Mesendoderm (in vitro differentiated cells): ENCODE data around the gene ACTR5.
"Not testable (repeated sequence)": the region's sequence is repeated elsewhere in the genome, so short reads cannot be mapped to it uniquely, and the experiment has no call there.

ENCODE experiments used
- DNase-seq: peaks from one replicate; pipeline ENCODE4 v3.0.0; 2013
- H2AK5ac ChIP-seq: 2 replicates; pipeline ENCODE4 v1.6.1; 2013; ENCODE audit warnings: low read length, inconsistent platforms
- H2BK120ac ChIP-seq: 2 replicates; pipeline ENCODE4 v1.6.1; 2013; ENCODE audit warnings: low read depth, mild to moderate bottlenecking, low read length, moderate library complexity, mixed read lengths
- H2BK15ac ChIP-seq: replicated peaks from 2 replicates; pipeline ENCODE4 v1.6.1; 2013; ENCODE audit warnings: low read depth, mild to moderate bottlenecking, moderate library complexity
- H2BK5ac ChIP-seq: 2 replicates; pipeline ENCODE4 v1.6.1; 2013; ENCODE audit warnings: low read length, inconsistent platforms
- H3K18ac ChIP-seq: 2 replicates; pipeline ENCODE4 v1.6.1; 2013; ENCODE audit warnings: mild to moderate bottlenecking, low read length, mixed read lengths
- H3K23ac ChIP-seq: one replicate; pipeline ENCODE4 v1.6.1; 2013; ENCODE audit warnings: low read length
- H3K27ac ChIP-seq: 2 replicates; pipeline ENCODE4 v1.5.1; 2013; ENCODE audit warnings: low read depth, mild to moderate bottlenecking, inconsistent platforms, low read length, moderate library complexity
- H3K27me3 ChIP-seq: 2 replicates; pipeline ENCODE4 v1.6.1; 2013; ENCODE audit warnings: low read length, control low read depth, mild to moderate bottlenecking, inconsistent platforms; ENCODE audit not compliant: insufficient read depth, poor library complexity
- H3K36me3 ChIP-seq: 2 replicates; pipeline ENCODE4 v1.6.1; 2013; ENCODE audit warnings: low read length, inconsistent platforms; ENCODE audit not compliant: control insufficient read depth, insufficient read depth
- H3K4ac ChIP-seq: one replicate; pipeline ENCODE4 v1.6.1; 2013; ENCODE audit warnings: low read depth, mild to moderate bottlenecking, low read length, moderate library complexity
- H3K4me1 ChIP-seq: 2 replicates; pipeline ENCODE4 v1.6.1; 2013; ENCODE audit warnings: low read depth, low read length, inconsistent platforms; ENCODE audit not compliant: control insufficient read depth
- H3K4me2 ChIP-seq: 2 replicates; pipeline ENCODE4 v1.6.1; 2013; ENCODE audit warnings: low read length
- H3K4me3 ChIP-seq: 2 replicates; pipeline ENCODE4 v1.5.1; 2013; ENCODE audit warnings: mild to moderate bottlenecking, low read length
- H3K56ac ChIP-seq: one replicate; pipeline ENCODE4 v1.6.1; 2013; ENCODE audit warnings: low read length
- H3K79me1 ChIP-seq: 2 replicates; pipeline ENCODE4 v1.6.1; 2013; ENCODE audit warnings: low read length, inconsistent platforms
- H3K79me2 ChIP-seq: 2 replicates; pipeline ENCODE4 v1.6.1; 2013; ENCODE audit warnings: mild to moderate bottlenecking, low read length; ENCODE audit not compliant: control insufficient read depth, insufficient read depth
- H3K9ac ChIP-seq: 2 replicates; pipeline ENCODE4 v1.6.1; 2013; ENCODE audit warnings: low read length, inconsistent platforms
- H4K5ac ChIP-seq: one replicate; pipeline ENCODE4 v1.6.1; 2013; ENCODE audit warnings: low read length
- H4K8ac ChIP-seq: one replicate; pipeline ENCODE4 v1.6.1; 2013; ENCODE audit warnings: low read depth, mild to moderate bottlenecking, control low read depth, low read length, moderate library complexity
- WGBS: extraction: QIAGEN DNeasy Blood & Tissue Kit; methylation state at CpG from one replicate; pipeline ENCODE4 v1.1.7; 2013; ENCODE audit warnings: low lambda C conversion rate, missing lambda C conversion rate; ENCODE audit not compliant: insufficient coverage; ENCODE audit errors: extremely low coverage; 5-methylcytosine and 5-hydroxymethylcytosine counted together

Gene ACTR5

DNA sequence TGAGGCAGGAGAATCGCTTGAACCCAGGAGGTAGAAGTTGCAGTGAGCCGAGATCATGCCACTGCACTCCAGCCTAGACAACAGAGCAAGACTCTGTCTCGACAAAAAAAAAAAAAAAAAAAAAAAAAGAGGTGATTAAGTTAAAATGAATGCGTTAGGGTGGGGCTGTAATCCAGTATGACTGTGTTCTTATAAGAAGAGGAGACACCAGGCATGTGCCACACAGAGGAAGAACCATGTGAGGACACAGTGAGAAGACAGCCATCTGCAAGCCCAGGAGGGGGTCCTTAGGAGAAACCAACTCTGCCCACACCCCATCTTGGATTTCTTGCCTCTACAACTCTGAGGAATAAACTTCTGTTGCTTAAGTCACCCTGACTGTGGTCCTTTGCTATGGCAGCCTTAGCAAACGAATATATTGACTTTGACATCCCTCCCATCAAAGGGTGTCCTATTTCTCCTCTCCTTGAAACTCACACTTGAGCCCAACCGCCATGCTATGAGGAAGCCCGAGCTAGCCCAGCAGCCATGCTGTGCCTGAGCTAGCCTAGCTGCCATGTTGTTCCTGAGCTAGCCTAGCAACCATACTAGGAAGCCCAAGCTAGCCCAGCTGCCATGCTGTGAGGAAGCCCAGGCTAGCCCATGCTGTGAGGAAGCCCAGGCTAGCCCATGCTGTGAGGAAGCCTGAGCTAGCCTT, 41.4 kb downstream of the ACTR5 start:
- no peaks in the 10 kb centered on the region for H3K79me1 ChIP-seq
- H2BK120ac ChIP-seq = no peak overlapping the region
- DNase-seq = peak; percentile 53
- no peak overlapping the region for H3K23ac ChIP-seq
- H3K36me3 ChIP-seq = no peaks in the 10 kb centered on the region
- H3K4me3 ChIP-seq = no peak overlapping the region
- no peak overlapping the region for H2BK5ac ChIP-seq
- no peak overlapping the region for H3K18ac ChIP-seq
- no peak overlapping the region for H4K8ac ChIP-seq
- no peak overlapping the region for H4K5ac ChIP-seq
- H3K56ac ChIP-seq = no peak overlapping the region
- no peak overlapping the region for H3K4ac ChIP-seq
- no peaks in the 10 kb centered on the region for H3K27me3 ChIP-seq
- WGBS = no CpG with 5 or more reads among the region's 7 CpGs
- no peak overlapping the region for H3K9ac ChIP-seq
- no peak overlapping the region for H2AK5ac ChIP-seq
- H3K4me2 ChIP-seq = no peak overlapping the region
- no peak overlapping the region for H2BK15ac ChIP-seq
- H3K4me1 ChIP-seq = no peaks in the 10 kb centered on the region
- H3K79me2 ChIP-seq = no peaks in the 10 kb centered on the region
- no peak overlapping the region for H3K27ac ChIP-seq

DNA sequence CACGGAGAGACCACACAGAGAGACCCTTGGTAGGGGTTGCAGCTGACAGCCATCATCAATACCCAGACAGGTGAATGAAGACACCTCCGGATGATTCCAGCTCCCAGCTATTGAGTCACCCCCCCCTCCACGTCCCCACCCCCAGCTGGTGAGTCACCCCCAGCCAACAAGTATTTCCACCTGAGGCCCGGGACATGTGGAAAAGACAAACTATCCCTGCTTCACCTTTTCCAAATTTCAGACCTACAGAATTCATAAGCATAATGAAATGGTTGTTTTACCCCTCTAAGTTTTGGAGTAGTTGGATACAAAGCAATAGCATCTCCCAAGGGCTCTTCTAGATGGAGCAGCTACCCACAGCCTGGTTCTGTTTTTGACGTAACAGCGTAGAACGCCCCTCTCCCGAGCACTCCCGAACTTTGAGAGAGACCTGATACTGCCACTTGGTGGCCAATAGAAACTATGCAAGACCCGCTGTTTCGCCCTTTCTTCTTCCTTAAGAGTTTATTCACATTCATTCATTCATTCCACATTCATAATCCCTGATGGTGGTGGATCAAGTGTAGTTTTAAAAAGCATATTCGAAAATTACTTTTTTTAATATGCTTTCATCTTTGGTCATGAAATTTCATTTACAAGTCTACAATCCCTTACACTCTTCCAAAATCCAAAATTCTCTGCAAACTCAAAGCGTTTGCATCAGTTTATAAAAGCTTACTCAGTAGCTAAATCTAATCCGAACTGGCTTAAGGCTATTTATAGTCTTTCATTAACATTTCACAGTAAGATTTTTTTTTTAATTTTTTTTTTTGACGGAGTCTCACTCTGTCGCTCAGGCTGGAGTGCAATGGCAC, 42.2 kb downstream of the ACTR5 start:
- Histone ChIP-seq H3K27ac (no peak overlapping the region), H3K56ac (no peak overlapping the region), H3K27me3 (no peaks in the 10 kb centered on the region), H2BK120ac (no peak overlapping the region), H2BK5ac (no peak overlapping the region), H3K36me3 (no peaks in the 10 kb centered on the region), H4K5ac (no peak overlapping the region), H2BK15ac (no peak overlapping the region), H2AK5ac (no peak overlapping the region), H4K8ac (no peak overlapping the region), H3K23ac (no peak overlapping the region), H3K4me1 (no peaks in the 10 kb centered on the region), H3K79me1 (no peaks in the 10 kb centered on the region), H3K79me2 (no peaks in the 10 kb centered on the region), H3K9ac (no peak overlapping the region), H3K4me3 (no peak overlapping the region), H3K4me2 (no peak overlapping the region), H3K18ac (no peak overlapping the region), H3K4ac (no peak overlapping the region)
- peak; percentile 85 for DNase-seq
- WGBS = 100% methylated on average over 1 of the region's 16 CpGs

DNA sequence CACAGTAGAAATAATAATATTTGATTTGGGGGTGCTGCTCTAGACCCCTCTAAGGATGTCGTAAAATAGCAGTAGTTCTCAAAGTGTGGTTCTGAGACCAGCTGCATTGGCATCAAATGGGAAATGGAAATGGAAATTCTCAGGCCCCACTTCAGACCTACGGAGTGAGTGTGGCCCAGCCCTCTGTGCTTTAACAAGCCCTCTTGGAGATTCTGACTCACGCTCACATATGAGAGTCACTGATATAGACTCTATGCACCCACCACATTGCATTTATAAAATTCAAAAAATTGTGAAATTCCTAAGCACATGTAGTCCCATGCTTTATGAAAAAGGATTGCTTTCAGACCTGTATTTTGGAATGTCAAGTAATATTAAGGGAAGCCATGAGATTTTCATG, 43.0 kb downstream of the ACTR5 start:
- Histone ChIP-seq H3K18ac (no peak overlapping the region), H2BK15ac (no peak overlapping the region)
- no CpG with 5 or more reads among the region's 3 CpGs for WGBS

DNA sequence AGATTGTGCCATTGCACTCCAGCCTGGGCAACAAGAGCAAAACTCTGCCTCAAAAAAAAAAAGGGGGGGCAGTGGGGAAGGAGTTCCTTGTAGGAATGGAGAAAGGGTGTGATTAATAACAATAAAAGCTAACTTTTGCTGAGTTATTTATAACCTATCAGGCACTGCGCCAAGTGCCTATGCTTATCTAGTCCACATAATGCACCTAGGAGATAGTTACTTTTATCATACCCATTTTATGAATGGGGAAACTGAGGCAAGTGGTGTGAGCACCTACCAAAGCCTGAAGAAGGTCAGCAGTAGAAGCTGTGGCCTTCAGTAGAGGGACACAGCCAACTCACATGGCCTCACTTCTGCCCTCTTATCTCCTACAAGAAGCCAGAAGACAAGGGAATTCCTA, 43.7 kb downstream of the ACTR5 start:
- no peak overlapping the region for H3K23ac ChIP-seq

More for the DNA sequence above, 43.0 kb downstream of the ACTR5 start:
- no peak overlapping the region for H3K4me3 ChIP-seq
- H3K27ac ChIP-seq = no peak overlapping the region
- H2AK5ac ChIP-seq = no peak overlapping the region
- H3K4me1 ChIP-seq = no peaks in the 10 kb centered on the region
- no peaks in the 10 kb centered on the region for H3K79me1 ChIP-seq
- no peak for DNase-seq
- H4K5ac ChIP-seq = no peak overlapping the region
- H3K79me2 ChIP-seq = no peaks in the 10 kb centered on the region
- H2BK120ac ChIP-seq = no peak overlapping the region
- H3K27me3 ChIP-seq = no peaks in the 10 kb centered on the region
- no peak overlapping the region for H4K8ac ChIP-seq
- no peaks in the 10 kb centered on the region for H3K36me3 ChIP-seq
- no peak overlapping the region for H3K4ac ChIP-seq
- no peak overlapping the region for H3K9ac ChIP-seq
- H3K23ac ChIP-seq = no peak overlapping the region
- H3K4me2 ChIP-seq = no peak overlapping the region
- H2BK5ac ChIP-seq = no peak overlapping the region
- no peak overlapping the region for H3K56ac ChIP-seq

DNA sequence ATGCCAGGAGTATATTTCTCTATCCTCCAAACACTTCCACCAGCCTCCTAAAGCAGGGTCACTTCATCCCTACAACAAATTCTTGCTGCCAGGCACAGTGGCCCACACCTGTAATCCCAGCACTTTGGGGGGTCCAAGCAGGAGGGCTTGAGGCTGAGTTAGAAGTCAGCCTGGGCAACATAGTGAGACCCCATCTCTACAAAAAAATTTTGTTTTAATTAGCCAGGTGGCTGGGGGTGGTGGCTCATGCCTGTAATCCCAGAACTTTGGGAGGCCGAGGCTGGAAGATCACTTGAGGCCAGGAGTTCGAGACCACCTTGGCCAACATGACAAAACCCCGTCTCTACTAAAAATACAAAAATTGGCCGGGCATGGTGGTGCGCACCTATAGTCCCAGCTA, 45.8 kb downstream of the ACTR5 start:
- not testable (repeated sequence) for H3K4me2 ChIP-seq, H2BK15ac ChIP-seq, H2BK5ac ChIP-seq, H2BK120ac ChIP-seq, H3K79me2 ChIP-seq, H4K5ac ChIP-seq, H3K4ac ChIP-seq, H3K36me3 ChIP-seq, H3K4me1 ChIP-seq, H3K27ac ChIP-seq, H3K79me1 ChIP-seq, H3K18ac ChIP-seq, H3K9ac ChIP-seq, H4K8ac ChIP-seq, H2AK5ac ChIP-seq, DNase-seq, H3K27me3 ChIP-seq, H3K4me3 ChIP-seq, H3K23ac ChIP-seq, H3K56ac ChIP-seq
- no CpG with 5 or more reads among the region's 5 CpGs for WGBS

More for the DNA sequence above, 43.7 kb downstream of the ACTR5 start:
- no peak for DNase-seq
- Histone ChIP-seq H3K4ac (no peak overlapping the region), H3K79me2 (no peaks in the 10 kb centered on the region), H2BK15ac (no peak overlapping the region), H2AK5ac (no peak overlapping the region), H2BK120ac (no peak overlapping the region), H3K56ac (no peak overlapping the region), H3K79me1 (no peaks in the 10 kb centered on the region), H3K4me3 (no peak overlapping the region), H3K36me3 (no peaks in the 10 kb centered on the region), H3K4me1 (no peaks in the 10 kb centered on the region), H3K18ac (no peak overlapping the region), H2BK5ac (no peak overlapping the region), H3K27me3 (no peaks in the 10 kb centered on the region), H3K9ac (no peak overlapping the region), H3K27ac (no peak overlapping the region), H4K8ac (no peak overlapping the region), H4K5ac (no peak overlapping the region), H3K4me2 (no peak overlapping the region)
- no CpG with 5 or more reads among the region's 1 CpG for WGBS
